GM12878 (cell line): ENCODE results near the gene CREB5. TPM values are rescaled to one million over a fixed set of nuclear protein-coding genes. Genes with fewer than 3 reads are reported as not detected.
A peak's percentile ranks its signal among the peaks of the same experiment; 100 is the strongest.

Experiments
- ASH2L ChIP-seq: fragments of 300-600, 200-600 bp; sonication (generic); IDR thresholded peaks from 2 replicates; pipeline ENCODE4 v1.6.1; 2017; ENCODE audit warnings: low read depth, mild to moderate bottlenecking, borderline replicate concordance
- CUX1 ChIP-seq: IDR thresholded peaks from 2 replicates; pipeline ENCODE4 v1.6.1; 2012; ENCODE audit warnings: improper control_type of control experiment, low read depth, low read length; ENCODE audit not compliant: insufficient replicate concordance
- IKZF2 ChIP-seq, 2 experiments: fragments of 450-650 bp; IDR thresholded peaks; 2 replicates each; pipeline ENCODE4 v1.6.1; 2017; ENCODE audit warnings: mild to moderate bottlenecking in 2 of 2, moderate library complexity in 2 of 2
- IRF5 ChIP-seq: fragments of 450-650 bp; IDR thresholded peaks from 2 replicates; pipeline ENCODE4 v1.6.1; 2017; ENCODE audit warnings: borderline replicate concordance
- JUND ChIP-seq: IDR thresholded peaks from 2 replicates; pipeline ENCODE4 v1.6.1; 2012; ENCODE audit warnings: low read depth, mild to moderate bottlenecking, low read length, improper control_type of control experiment, moderate library complexity
- MLLT1 ChIP-seq: fragments of 450-650 bp; IDR thresholded peaks from 2 replicates; pipeline ENCODE4 v1.6.1; 2016; ENCODE audit warnings: mild to moderate bottlenecking
- MTA3 ChIP-seq: IDR thresholded peaks from 2 replicates; pipeline ENCODE4 v1.6.1; 2012; ENCODE audit warnings: low read length, inconsistent platforms, borderline replicate concordance
- MYC ChIP-seq: IDR thresholded peaks from 2 replicates; pipeline ENCODE4 v1.6.1; 2011; ENCODE audit warnings: mild to moderate bottlenecking, low read length, moderate library complexity, inconsistent platforms; ENCODE audit not compliant: insufficient read depth, insufficient replicate concordance, insufficient read length, severe bottlenecking
- NFIC ChIP-seq: IDR thresholded peaks from 2 replicates; pipeline ENCODE4 v1.6.1; 2012; ENCODE audit warnings: low read depth, mild to moderate bottlenecking, inconsistent platforms, low read length, moderate library complexity
- NR2C1 ChIP-seq: fragments of 450-650 bp; IDR thresholded peaks from 2 replicates; pipeline ENCODE4 v1.6.1; 2017; ENCODE audit warnings: antibody characterized with exemption, mild to moderate bottlenecking, moderate library complexity
- RAD21 ChIP-seq: IDR thresholded peaks from 2 replicates; pipeline ENCODE4 v1.6.1; 2011; ENCODE audit warnings: mild to moderate bottlenecking, low read depth, low read length, moderate library complexity; ENCODE audit not compliant: insufficient read depth
- RFX5 ChIP-seq: IDR thresholded peaks from 2 replicates; pipeline ENCODE4 v1.6.1; 2011; ENCODE audit warnings: low read depth, low read length, improper control_type of control experiment
- SMC3 ChIP-seq: IDR thresholded peaks from 2 replicates; pipeline ENCODE4 v1.6.1; 2011; ENCODE audit warnings: low read length, improper control_type of control experiment, borderline replicate concordance
- SREBF1 ChIP-seq: IDR thresholded peaks from 2 replicates; pipeline ENCODE4 v1.6.1; 2012; ENCODE audit warnings: mild to moderate bottlenecking, low read length
- YBX1 ChIP-seq: fragments of 450-650 bp; IDR thresholded peaks from 2 replicates; pipeline ENCODE4 v1.6.1; 2016; ENCODE audit warnings: antibody characterized with exemption
- ZBTB40 ChIP-seq: fragments of 450-650 bp; IDR thresholded peaks from 2 replicates; pipeline ENCODE4 v1.6.1; 2016; ENCODE audit warnings: mild to moderate bottlenecking, moderate library complexity, borderline replicate concordance
- ZSCAN29 ChIP-seq: fragments of 450-650 bp; IDR thresholded peaks from 2 replicates; pipeline ENCODE4 v1.6.1; 2017; ENCODE audit warnings: mild to moderate bottlenecking, moderate library complexity
- polyA plus RNA-seq, 11 experiments: library from polyadenylated mRNA; depleted of rRNA in 4 of 11; unstranded in 6 of 11; stranded (reverse) in 5 of 11; fragments of >200 nt; fragmentation: Nextera tagmentation in 4 of 11; fragmentation: Illumina TruSeq in 1 of 11; extraction: Ambion mirVana in 4 of 11; extraction: Trizol in 1 of 11; gene quantifications; 1 replicate in 1 of 11; 2 replicates in 10 of 11; pipeline versions ENCODE4 v1.2.1 to v1.2.3, GENCODE V29; 2011 to 2016; ENCODE audit warnings: inconsistent platforms in 2 of 11, missing spikeins in 2 of 11, low read depth in 1 of 11
- total RNA-seq, 4 experiments: library from RNA; depleted of rRNA in 3 of 4; stranded (reverse); fragments of >200 nt in 3 of 4; fragmentation: Illumina TruSeq in 1 of 4; extraction: Trizol in 1 of 4; gene quantifications; 2 replicates each; pipeline versions ENCODE4 v1.2.1 to v1.2.3, GENCODE V29; 2013 to 2021

The CREB5 gene
- total and polyA plus RNA-seq, 10 of the 15 experiments (the other 5 are each of a cell fraction or from before 2014, with no cell fraction given): 12.9 to 74.1 (median 53.0) TPM

GRCh38 chr7:28389504-28390395 is 22.6 kb upstream of the CREB5 start (continued):
- TF ChIP-seq NR2C1: no peak
- TF ChIP-seq MYC: no peak
- TF ChIP-seq NFIC: peak; percentile 15; the same call in 1 of the 2 replicates
- no peak for TF ChIP-seq ZSCAN29
- TF ChIP-seq MTA3: no peak
- no peak for TF ChIP-seq IRF5
- TF ChIP-seq CUX1: no peak
- no peak for TF ChIP-seq SREBF1
- no peak for TF ChIP-seq ASH2L
- TF ChIP-seq SMC3: peak; percentile 72; the same call in 1 of the 2 replicates
- no peak for TF ChIP-seq MLLT1
- TF ChIP-seq RFX5: no peak
- TF ChIP-seq IKZF2 (IDR thresholded peaks at IDR 0.05): no peak
- TF ChIP-seq YBX1: no peak
- TF ChIP-seq RAD21: peak; percentile 86
- no peak for TF ChIP-seq ZBTB40
- TF ChIP-seq JUND: no peak
